K562 (cell line): ENCODE data around the gene CRHR1. TPM values are rescaled to one million over a fixed set of nuclear protein-coding genes. Genes with fewer than 3 reads are reported as not detected.

Source experiments
- CEBPB ChIP-seq: fragments of 450-650 bp; IDR thresholded peaks from 2 replicates; pipeline ENCODE4 v1.6.1; 2016; ENCODE audit warnings: missing genetic modification characterization, missing compliant biosample characterization
- GTF2B ChIP-seq: IDR thresholded peaks from 2 replicates; pipeline ENCODE4 v1.6.1; 2011; ENCODE audit not compliant: insufficient read length; ENCODE audit errors: extremely low read depth
- HNRNPLL ChIP-seq: fragments of 200-400 bp; formaldehyde crosslinking; IDR thresholded peaks from 2 replicates; pipeline ENCODE4 v1.6.1; 2017; ENCODE audit warnings: low read length, low read depth, mild to moderate bottlenecking; ENCODE audit not compliant: poor library complexity, severe bottlenecking
- PML ChIP-seq: IDR thresholded peaks from 2 replicates; pipeline ENCODE4 v1.6.1; 2012; ENCODE audit warnings: low read length, inconsistent platforms
- PRPF4 ChIP-seq: fragments of 200-400 bp; formaldehyde crosslinking; IDR thresholded peaks from one replicate; pipeline ENCODE4 v1.6.1; 2017; ENCODE audit warnings: low read length, low read depth, mild to moderate bottlenecking; ENCODE audit not compliant: insufficient read depth, poor library complexity, severe bottlenecking
- TAF1 ChIP-seq: IDR thresholded peaks from 2 replicates; pipeline ENCODE4 v1.6.1; 2011; ENCODE audit warnings: mild to moderate bottlenecking, low read length, moderate library complexity; ENCODE audit not compliant: insufficient read depth, control insufficient read depth, severe bottlenecking; ENCODE audit errors: extremely low read depth
- TAF9B ChIP-seq: fragments of 450-650 bp; IDR thresholded peaks from 2 replicates; pipeline ENCODE4 v1.6.1; 2018; ENCODE audit warnings: mild to moderate bottlenecking; ENCODE audit not compliant: partially characterized antibody
- ZNF124 ChIP-seq: sonication (generic); formaldehyde crosslinking; IDR thresholded peaks from 2 replicates; pipeline ENCODE4 v1.8.1; 2022; ENCODE audit warnings: missing genetic modification reagents
- ZNF79 ChIP-seq: fragments of 250-450 bp; sonication (Bioruptor Pico); IDR thresholded peaks from 2 replicates; pipeline ENCODE4 v1.4.0; 2020; ENCODE audit warnings: low read depth, mild to moderate bottlenecking, moderate library complexity
- polyA plus RNA-seq, 8 experiments: library from polyadenylated mRNA; depleted of rRNA in 4 of 8; stranded (reverse) in 5 of 8; unstranded in 3 of 8; fragments of >200 nt; fragmentation: Nextera tagmentation in 2 of 8; fragmentation: Illumina TruSeq in 1 of 8; extraction: Ambion mirVana in 2 of 8; extraction: Trizol in 1 of 8; gene quantifications; 2 replicates each; pipeline versions ENCODE4 v1.2.1 to v1.2.3, GENCODE V29; 2011 to 2014; ENCODE audit warnings: inconsistent platforms in 1 of 8, missing spikeins in 1 of 8
- total RNA-seq, 7 experiments: library from RNA; depleted of rRNA in 6 of 7; stranded (reverse); fragments of >200 nt in 6 of 7; fragmentation: Illumina TruSeq in 2 of 7; extraction: Trizol in 2 of 7; gene quantifications; 2 replicates each; pipeline versions ENCODE4 v1.2.1 to v1.2.3, GENCODE V29; 2011 to 2021; ENCODE audit warnings: low replicate concordance in 1 of 7
- TF ChIP-seq, protein P1 (sequence below): sonication (generic); formaldehyde crosslinking; IDR thresholded peaks from 2 replicates; pipeline ENCODE4 v1.8.1; 2023; ENCODE audit warnings: mild to moderate bottlenecking, missing genetic modification reagents
- TF ChIP-seq, protein P2 (sequence below): fragments of 450-650 bp; conservative IDR thresholded peaks from 2 replicates; pipeline ENCODE4 v1.6.1; 2016; ENCODE audit warnings: missing genetic modification characterization, low read depth, mild to moderate bottlenecking, control low read depth, missing compliant biosample characterization

Gene CRHR1
- total and polyA plus RNA-seq, 9 of the 15 experiments (the other 6 are each of a cell fraction or from before 2014, with no cell fraction given) = 0.05 TPM; not detected in 8

DNA sequence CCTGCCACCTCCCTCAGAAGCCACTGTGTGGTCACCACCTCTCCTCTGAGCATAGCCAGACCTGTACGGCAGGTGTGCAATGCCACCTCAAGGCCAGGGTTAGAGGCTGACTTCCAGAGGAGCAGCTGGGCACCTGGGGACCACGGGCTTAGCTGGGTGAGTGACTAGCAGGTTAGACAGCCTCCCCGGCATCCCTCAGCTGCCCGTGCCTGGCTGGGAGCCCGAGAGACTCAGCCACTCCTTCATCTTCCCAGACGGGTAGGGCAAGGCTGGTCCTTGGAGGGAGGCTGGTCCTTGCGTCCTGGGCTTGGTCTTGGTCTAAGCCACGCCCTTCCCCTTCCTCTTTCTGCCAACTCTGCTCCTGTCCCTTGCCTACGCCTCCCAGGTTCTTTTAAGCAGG, 7.8 kb downstream of the CRHR1 start (continued):
- TF ChIP-seq, protein P1, sequence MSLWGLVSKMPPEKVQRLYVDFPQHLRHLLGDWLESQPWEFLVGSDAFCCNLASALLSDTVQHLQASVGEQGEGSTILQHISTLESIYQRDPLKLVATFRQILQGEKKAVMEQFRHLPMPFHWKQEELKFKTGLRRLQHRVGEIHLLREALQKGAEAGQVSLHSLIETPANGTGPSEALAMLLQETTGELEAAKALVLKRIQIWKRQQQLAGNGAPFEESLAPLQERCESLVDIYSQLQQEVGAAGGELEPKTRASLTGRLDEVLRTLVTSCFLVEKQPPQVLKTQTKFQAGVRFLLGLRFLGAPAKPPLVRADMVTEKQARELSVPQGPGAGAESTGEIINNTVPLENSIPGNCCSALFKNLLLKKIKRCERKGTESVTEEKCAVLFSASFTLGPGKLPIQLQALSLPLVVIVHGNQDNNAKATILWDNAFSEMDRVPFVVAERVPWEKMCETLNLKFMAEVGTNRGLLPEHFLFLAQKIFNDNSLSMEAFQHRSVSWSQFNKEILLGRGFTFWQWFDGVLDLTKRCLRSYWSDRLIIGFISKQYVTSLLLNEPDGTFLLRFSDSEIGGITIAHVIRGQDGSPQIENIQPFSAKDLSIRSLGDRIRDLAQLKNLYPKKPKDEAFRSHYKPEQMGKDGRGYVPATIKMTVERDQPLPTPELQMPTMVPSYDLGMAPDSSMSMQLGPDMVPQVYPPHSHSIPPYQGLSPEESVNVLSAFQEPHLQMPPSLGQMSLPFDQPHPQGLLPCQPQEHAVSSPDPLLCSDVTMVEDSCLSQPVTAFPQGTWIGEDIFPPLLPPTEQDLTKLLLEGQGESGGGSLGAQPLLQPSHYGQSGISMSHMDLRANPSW (CRISPR knock-in tag) = no peak
- TF ChIP-seq CEBPB = no peak
- TF ChIP-seq, protein P2, sequence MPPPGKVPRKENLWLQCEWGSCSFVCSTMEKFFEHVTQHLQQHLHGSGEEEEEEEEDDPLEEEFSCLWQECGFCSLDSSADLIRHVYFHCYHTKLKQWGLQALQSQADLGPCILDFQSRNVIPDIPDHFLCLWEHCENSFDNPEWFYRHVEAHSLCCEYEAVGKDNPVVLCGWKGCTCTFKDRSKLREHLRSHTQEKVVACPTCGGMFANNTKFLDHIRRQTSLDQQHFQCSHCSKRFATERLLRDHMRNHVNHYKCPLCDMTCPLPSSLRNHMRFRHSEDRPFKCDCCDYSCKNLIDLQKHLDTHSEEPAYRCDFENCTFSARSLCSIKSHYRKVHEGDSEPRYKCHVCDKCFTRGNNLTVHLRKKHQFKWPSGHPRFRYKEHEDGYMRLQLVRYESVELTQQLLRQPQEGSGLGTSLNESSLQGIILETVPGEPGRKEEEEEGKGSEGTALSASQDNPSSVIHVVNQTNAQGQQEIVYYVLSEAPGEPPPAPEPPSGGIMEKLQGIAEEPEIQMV (tag) = no peak
- no peak for TF ChIP-seq TAF1
- TF ChIP-seq ZNF124 (CRISPR knock-in tag) = no peak
- no peak for TF ChIP-seq TAF9B
- TF ChIP-seq PRPF4 = no peak
- TF ChIP-seq GTF2B = no peak
- TF ChIP-seq PML = no peak
- TF ChIP-seq HNRNPLL = no peak
- TF ChIP-seq ZNF79 (CRISPR knock-in tag) = no peak
